ENCODE data around the gene SCEL.

DNA sequence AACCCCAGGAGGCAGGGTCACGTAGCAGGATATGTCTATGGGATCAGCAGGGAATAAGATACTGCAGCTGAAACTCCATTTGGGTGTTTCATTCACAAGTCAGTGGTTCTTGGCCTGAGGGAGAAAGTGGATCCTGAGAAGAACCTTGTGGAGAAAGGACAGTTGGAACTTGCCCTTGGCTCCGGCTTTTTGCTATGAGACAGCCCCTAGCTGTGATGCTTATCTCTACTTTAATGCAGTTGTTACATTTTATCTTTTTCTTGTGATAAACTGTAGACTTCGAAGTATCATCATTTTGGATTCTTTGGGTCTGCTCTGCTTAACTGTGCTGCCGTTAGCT, 6.0 kb upstream of the SCEL start:
- TF ChIP-seq POLR2A (IDR thresholded peaks at IDR 0.05) = no peak
- TF ChIP-seq, protein P1, sequence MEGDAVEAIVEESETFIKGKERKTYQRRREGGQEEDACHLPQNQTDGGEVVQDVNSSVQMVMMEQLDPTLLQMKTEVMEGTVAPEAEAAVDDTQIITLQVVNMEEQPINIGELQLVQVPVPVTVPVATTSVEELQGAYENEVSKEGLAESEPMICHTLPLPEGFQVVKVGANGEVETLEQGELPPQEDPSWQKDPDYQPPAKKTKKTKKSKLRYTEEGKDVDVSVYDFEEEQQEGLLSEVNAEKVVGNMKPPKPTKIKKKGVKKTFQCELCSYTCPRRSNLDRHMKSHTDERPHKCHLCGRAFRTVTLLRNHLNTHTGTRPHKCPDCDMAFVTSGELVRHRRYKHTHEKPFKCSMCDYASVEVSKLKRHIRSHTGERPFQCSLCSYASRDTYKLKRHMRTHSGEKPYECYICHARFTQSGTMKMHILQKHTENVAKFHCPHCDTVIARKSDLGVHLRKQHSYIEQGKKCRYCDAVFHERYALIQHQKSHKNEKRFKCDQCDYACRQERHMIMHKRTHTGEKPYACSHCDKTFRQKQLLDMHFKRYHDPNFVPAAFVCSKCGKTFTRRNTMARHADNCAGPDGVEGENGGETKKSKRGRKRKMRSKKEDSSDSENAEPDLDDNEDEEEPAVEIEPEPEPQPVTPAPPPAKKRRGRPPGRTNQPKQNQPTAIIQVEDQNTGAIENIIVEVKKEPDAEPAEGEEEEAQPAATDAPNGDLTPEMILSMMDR (IDR thresholded peaks at IDR 0.05) = no peak

All from Peyer's patch (tissue), 4 donors.